Ammon's horn (tissue), 1 donor: ENCODE results near the gene LAMA2.

Experiments used
- DNase-seq: peaks from one replicate; pipeline ENCODE4 v3.0.0-alpha.2; 2016; ENCODE audit warnings: low spot score

LAMA2 gene

GRCh38 chr6:129263176-129263575 is 380.2 kb downstream of the LAMA2 start:
- peak; percentile 24 for DNase-seq

GRCh38 chr6:129264480-129265045 is 381.6 kb downstream of the LAMA2 start:
- no peak for DNase-seq

- no peak for DNase-seq
Measured at GRCh38 chr6:129267028-129267427, 384.1 kb downstream of the LAMA2 start.

DNA sequence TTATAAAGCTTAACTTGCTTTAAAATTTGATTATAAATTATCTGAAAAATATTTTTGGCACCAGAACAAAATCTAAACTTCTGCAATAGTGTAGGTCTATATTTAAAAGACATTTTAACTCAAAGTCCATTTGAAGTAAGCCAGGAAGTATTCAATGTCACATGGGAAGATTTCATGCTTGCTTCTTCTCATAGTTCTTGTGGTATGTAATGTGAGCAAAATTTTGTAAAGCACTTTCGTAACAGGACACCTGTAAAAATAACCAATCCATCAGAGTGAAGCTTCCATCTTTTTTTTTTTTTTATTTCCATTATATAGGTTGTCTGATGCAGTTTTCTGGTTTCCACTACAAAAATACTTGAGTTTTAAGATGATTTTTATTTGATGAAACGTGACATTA is 386.1 kb downstream of the LAMA2 start:
- DNase-seq = no peak

DNA sequence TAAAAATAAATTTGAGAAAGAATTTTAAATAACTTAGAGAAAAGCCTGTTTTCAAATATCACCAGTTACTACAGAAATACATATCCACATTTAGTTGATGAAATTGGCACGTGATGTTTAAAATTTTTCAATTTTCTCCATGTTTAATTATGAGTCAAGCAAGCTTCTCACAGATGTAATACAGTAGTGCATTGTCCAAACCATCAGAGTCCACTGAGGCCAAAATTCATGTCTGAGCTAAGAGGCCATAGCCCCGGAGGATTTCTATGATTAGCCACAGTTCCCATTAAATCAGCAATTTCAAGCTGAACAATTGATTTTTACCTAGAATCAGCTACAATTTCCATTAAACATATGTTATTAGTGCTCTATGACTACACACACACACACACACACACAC is 387.0 kb downstream of the LAMA2 start:
- no peak for DNase-seq

DNA sequence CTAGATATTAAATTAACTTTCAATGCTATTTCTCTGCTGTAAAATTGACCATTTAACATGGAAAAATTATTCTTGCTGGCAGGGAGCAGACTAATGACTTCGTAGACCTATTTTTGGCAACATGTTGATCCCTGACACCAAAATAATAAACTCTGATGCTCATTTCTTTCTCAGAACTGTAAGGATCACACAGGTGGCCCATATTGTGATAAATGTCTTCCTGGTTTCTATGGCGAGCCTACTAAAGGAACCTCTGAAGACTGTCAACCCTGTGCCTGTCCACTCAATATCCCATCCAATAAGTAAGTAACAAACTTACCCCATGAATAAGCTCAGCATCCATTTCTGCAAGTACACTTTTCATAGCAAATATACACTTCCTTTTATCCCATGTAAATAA is 387.5 kb downstream of the LAMA2 start:
- no peak for DNase-seq

DNA sequence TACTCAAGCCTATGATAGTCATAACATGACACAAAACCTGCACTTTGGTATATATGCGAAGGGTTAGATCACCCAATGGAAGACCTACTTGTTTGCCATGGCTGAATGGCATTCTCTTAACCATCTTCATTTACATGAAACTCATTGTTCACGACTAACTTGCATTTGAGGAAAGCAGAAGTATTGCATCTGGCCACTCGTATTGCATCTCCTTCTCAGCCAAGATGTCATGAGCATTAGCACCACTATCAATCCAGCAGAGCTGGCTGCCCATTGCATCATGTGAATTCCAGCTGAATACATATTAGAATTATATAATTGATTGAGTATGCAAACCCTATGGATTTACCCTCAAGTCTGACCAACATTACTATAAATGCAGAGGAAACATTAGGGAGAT is 390.2 kb downstream of the LAMA2 start:
- no peak for DNase-seq

GRCh38 chr6:129276461-129276860 is 393.5 kb downstream of the LAMA2 start:
- no peak for DNase-seq

DNA sequence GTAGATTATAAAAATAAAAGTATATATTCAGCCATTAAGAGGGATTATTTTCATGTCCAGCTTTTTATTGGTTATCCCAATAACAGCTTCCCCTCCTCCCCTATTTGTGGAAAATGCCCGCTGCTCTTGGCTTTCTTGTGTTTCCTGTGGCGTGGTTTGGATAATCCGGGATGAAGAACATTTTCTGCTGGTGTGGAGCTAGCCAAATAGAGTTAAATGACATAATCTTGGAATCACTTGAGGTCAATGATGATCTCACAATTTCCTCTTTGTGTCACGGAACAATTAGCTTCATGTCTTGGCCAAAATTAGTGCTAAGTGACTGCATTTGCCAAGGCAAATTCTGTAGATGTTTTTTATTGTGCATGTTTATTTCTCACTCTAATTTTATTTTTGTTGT is 394.0 kb downstream of the LAMA2 start:
- DNase-seq = peak; percentile 58

GRCh38 chr6:129279343-129280292 is 396.7 kb downstream of the LAMA2 start:
- DNase-seq = no peak

GRCh38 chr6:129280293-129280644 is 397.3 kb downstream of the LAMA2 start:
- DNase-seq = no peak

DNA sequence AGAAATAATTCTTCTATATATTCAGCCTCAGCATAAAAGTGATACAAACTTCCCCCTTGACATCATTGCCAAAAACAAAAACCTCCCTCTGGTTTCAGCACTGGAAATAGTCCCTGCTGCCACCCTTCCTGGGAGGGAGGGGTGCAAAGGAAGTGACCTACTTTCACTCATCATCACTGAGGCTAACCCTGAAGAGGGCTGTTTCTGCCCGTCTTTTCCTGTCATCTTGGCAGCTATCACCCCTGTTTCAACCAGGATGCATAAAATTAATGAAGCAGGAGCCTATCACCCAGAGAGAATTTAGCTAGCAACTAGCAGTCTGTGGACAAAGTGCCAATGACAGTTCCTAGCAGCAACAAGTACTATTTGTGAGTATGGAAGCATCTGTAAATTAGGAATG is 397.8 kb downstream of the LAMA2 start:
- DNase-seq = no peak

- DNase-seq = no peak
Measured at GRCh38 chr6:129281168-129281796, 398.3 kb downstream of the LAMA2 start.

GRCh38 chr6:129282019-129282418 is 399.1 kb downstream of the LAMA2 start:
- DNase-seq = no peak

GRCh38 chr6:129284225-129284624 is 401.3 kb downstream of the LAMA2 start:
- DNase-seq = no peak

DNA sequence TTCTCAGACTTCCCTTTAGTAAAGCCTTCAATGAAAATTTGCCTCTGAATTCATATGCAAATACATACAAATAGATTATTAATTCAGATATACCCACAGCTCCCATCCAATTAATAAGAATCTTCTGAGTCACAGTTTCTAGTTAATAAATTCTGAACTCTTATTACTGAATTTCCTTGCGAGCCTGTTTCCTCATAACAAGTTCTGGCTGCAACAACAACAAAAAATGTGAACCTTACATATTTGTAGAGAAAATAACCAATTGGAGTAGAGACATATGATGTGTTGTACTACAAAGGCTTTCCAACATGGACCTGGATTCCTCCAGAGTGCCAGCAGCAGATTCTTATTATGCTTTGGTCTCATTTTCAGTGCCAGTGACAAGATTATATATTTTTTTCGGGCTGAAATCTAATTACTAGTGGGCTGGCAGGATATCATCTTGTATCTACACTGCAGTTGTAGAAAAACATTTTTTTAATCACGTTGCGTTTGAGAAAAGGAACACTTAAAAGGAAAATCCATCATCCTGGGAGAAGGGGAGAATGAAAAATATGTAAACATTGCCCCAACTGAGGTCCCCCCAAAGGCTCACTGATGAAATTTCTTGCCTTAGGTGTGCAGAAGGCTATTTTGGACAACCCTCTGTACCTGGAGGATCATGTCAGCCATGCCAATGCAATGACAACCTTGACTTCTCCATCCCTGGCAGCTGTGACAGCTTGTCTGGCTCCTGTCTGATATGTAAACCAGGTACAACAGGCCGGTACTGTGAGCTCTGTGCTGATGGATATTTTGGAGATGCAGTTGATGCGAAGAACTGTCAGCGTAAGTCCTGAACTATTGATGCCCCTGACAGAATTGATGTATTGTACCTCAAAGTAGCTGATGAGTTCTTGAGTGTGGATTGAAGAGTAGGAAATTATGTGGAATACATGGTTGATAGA is 404.6 kb downstream of the LAMA2 start:
- no peak for DNase-seq

- DNase-seq = no peak
Measured at GRCh38 chr6:129289442-129289841, 406.5 kb downstream of the LAMA2 start.

- DNase-seq = no peak
Measured at GRCh38 chr6:129292836-129293235, 409.9 kb downstream of the LAMA2 start.

GRCh38 chr6:129297592-129297991 is 414.7 kb downstream of the LAMA2 start:
- DNase-seq = no peak

DNA sequence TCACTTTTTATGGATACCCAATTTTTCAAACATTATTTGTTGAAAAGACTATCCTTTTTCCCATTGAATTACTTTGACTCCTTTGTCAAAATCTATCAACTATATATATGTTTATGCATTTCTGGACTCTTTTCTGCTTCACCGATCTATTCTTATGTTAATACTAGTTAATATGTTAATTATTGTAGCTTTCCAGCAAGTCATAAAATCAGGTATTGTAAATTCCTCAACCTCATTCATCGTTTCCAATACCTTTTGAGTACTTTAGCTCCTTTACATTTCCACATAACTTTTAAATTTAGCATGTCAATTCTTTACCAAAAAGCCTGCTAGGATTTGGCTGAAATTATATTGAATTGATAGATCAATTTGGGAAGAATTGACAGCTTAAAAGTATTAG is 419.7 kb downstream of the LAMA2 start:
- DNase-seq = no peak

- no peak for DNase-seq
Measured at GRCh38 chr6:129306826-129307225, 423.9 kb downstream of the LAMA2 start.

- DNase-seq = no peak
Measured at GRCh38 chr6:129307845-129308244, 424.9 kb downstream of the LAMA2 start.
